Heart left ventricle (tissue), 13 donors: ENCODE results near the gene PAPOLB.

Source experiments
- CTCF ChIP-seq, 12 donors: fragments of 200-600 bp; sonication (generic) in 4 of 12; IDR thresholded peaks; one replicate each; pipeline versions ENCODE4 v1.5.0 to v1.8.0; 2018 to 2022; ENCODE audit warnings: antibody characterized with exemption in 12 of 12, mild to moderate bottlenecking in 5 of 12
- POLR2A ChIP-seq, 2 donors: fragments of 450-650 bp; IDR thresholded peaks; one replicate each; pipeline ENCODE4 v1.6.1; 2017; ENCODE audit warnings: antibody characterized with exemption in 2 of 2, mild to moderate bottlenecking in 2 of 2, moderate library complexity in 2 of 2
- donor health status: ischemic (EF 13 %, LVEDD 7.1; RV severe dilation, severe dysfunction).
- donor health status: DM: no; HTN: yes; CAD: no.
- donor health status: DM: no; HTN: no; CAD: no.
- donor health status: ischemic (EF 25% LVEDD 6.9; RV normal size, moderate dysfunction).
- donor health status: ischemic (EF 25% LVEDD 5.7; RV mildly dilated, moderate dysfunction).
- donor health status: ischemic (EF 35%, LVEDD 5.7; RV mildly dilated, moderate dysfunction).
- donor health status: nonischemic (EF 11% LVEDD 7.7; RV severe dilation, severe dysfunction).
- donor health status: DM: yes; HTN: yes; CAD: no.
- donor health status: PGD.
- donor health status: ischemic (EF 29% LVEDD 5.4; RV normal size, mild dysfunction).
- donor health status: nonischemic (EF 23%, LVEDD 6.1; RV moderate dilation, normal function).

DNA sequence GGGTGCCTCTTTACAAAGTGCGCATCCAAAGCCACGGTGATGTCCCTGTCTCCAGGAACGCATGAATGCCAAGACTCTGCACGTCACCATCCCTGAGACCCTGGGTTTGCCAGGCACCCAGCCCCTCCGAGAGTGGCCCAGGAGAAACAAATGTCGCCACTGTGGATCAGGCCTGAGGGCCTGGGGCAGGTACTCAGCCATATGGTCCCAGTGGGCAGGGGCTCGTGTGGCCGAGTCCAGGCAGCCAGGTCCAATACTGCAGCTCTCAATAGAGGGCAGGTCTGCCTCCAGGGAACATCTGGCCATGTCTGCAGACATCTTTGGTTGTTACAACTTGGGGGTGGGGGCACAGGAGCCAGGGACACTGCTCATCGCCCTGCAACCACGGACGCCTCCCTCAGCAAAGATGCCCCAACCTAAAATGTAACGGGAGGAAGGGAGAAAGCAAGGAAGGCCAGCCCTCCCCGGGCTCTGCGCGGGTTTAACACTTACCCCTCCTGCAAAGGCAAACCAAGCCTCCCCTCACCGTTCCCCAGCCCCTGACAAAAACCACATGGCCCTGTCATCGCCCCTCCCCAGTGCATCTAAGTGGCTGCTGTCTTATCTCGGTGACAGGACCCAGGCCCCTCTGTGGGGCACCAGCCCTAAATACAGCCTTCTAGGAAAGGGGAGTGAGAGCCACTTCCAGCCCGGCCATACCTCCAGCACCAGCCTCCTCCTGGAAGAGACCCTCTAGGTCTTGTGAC is 10.3 kb upstream of the PAPOLB start:
- TF ChIP-seq CTCF (IDR thresholded peaks at IDR 0.05) (no peak), POLR2A (IDR thresholded peaks at IDR 0.05) (no peak)
